Activated CD8-positive, alpha-beta memory T cell treated with anti-CD3 and anti-CD28 coated beads for 1 hour (primary cell): ENCODE results near the gene CUL7.
A peak's percentile ranks its signal among the peaks of the same experiment; 100 is the strongest.
"Not testable (repeated sequence)": the region's sequence is repeated elsewhere in the genome, so short reads cannot be mapped to it uniquely, and the experiment has no call there.

ENCODE experiments used
- DNase-seq, 2 donors: peaks; one replicate each; pipeline ENCODE4 v3.0.0-alpha.2; 2020; ENCODE audit warnings: low read depth in 1 of 2; ENCODE audit errors: extremely low read depth in 1 of 2

Gene CUL7

GRCh38 chr6:43053545-43054205 lies at the start of gene CUL7:
CUL7 (minus strand) TSS chr6:43053851; CDS start chr6:43052788, 1,063 bp downstream.
- peak; percentile 74 to 78 for DNase-seq

DNA sequence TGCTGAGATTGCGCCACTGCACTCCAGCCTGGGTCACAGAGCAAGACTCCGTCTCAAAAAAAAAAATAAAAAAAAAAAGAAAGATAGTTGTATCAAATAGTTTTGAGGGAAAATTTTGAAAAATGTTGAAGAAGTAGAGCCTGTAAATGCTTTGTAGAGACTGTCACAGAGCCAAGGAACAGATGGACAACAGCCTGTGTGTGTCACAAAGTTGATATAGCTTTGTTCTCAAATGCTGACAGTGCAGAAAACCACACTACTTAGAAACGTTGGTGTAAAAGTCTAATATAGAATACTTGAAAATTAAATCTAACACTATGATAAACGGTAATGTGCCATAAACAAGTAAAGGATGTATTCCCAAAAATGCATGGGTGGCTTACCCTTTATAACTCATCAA lies 47.8 kb upstream of the CUL7 start:
- no peak for DNase-seq

DNA sequence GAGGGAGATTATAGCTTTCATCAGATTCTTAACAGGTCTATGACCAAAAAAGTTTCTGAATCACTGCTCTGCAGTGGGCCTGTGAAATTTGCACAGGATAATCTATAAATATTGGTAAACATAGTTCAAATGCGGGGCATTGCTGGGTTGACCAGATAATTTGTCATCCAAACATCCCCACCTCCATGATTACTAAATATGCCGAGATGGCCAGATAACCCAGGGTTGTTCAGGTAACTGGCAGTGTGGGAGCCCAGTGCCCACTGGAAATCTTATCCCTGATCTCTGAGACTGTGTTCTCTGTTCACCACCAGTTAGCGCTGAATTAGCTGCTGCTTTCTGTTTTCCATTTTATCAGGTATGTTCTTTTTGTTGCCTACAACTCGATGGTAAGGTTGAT lies 43.9 kb upstream of the CUL7 start:
- no peak for DNase-seq

DNA sequence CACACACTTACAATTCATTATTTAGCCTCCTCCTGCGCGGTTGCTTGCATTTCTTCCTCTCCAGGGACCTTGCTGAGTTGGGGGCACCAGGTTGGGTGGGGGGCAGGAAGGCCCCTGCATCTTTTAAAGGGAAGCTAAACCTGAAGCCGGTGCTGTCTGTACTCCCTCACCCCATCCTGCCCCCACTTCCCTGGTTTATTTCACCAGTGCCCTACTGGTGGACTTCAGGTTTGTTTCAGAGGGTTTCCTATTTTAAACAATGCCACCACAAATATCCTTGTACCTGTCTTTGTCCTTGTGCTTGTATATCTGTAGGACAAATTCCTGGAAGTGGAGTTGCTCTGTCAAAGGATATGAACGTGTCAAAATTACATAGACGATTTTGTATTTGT lies 43.4 kb upstream of the CUL7 start:
- DNase-seq: no peak

- no peak for DNase-seq
These were observed 42.9 kb upstream of the CUL7 start for GRCh38 chr6:43096451-43097097.

DNA sequence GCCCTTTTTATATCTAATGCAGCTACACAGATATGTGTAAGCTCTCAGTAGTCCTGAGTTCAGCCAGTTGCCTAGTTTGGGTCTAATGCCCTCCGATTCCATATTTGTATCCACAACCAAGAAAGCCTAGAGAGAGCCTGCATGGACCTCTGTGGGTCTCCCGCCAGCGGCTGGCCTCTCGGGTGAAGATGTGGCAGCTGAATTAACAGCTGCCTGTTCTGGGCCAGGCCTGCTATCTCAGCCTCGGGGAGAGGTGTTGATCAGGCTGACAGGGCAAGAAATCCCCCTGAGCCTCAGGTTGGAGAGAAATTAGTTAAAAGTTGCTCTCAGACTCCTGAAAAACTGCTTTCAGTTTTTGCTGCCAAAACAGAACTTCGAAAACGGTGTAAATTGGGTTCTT lies 42.3 kb upstream of the CUL7 start:
- no peak for DNase-seq

GRCh38 chr6:43093436-43094289 lies 40.0 kb upstream of the CUL7 start:
- DNase-seq: no peak

GRCh38 chr6:43092635-43093034 lies 39.0 kb upstream of the CUL7 start:
- no peak for DNase-seq

DNA sequence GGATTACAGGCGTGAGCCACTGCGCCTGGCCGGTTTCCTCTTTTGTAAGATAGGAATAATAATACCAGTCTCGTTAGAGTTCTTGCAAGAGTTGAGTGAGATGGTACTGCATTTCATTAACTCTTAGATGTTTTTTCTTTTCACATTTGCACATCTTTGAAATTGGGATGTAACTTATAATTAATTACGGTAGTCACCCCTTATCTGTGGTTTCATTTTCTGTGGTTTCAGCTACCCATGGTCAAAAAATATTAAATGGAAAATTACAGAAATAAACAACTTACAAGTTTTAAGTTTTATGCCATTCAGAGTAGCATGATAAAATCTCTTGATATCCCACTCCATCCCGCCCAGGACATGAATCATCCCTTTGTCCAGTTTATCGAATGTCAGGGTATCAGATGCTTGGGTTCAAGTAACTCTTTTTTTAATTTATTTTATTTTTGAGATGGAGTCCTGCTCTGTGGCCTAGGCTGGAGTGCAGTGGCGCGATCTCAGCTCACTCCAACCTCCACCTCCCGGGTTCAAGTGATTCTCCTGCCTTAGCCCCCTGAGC lies 37.9 kb upstream of the CUL7 start:
- DNase-seq: no peak

DNA sequence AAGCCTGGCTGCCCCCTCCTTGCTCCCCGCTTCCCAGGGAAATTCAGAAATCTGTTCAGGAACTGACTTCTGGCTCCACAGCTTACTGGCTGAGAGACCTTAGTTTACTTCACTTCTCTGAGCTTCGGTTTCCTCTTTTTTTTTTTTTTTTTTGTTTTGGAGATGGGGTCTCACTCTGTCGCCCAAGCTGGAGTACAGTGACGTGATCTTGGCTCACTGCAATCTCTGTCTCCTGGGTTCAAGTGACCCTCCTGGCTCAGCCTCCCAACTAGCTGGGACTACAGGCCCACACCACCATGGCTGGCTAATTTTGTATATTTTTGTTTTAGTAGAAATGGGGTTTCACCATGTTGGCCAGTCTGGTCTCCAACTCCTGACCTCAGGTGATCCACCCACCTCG lies 37.4 kb upstream of the CUL7 start:
- DNase-seq: no peak

- no peak for DNase-seq
These were observed 36.9 kb upstream of the CUL7 start for GRCh38 chr6:43090559-43090956.

- no peak for DNase-seq
These were observed 36.4 kb upstream of the CUL7 start for GRCh38 chr6:43089874-43090558.

GRCh38 chr6:43089467-43089866 lies 35.8 kb upstream of the CUL7 start:
- DNase-seq: no peak

GRCh38 chr6:43088654-43089056 lies 35.0 kb upstream of the CUL7 start:
- DNase-seq: no peak

DNA sequence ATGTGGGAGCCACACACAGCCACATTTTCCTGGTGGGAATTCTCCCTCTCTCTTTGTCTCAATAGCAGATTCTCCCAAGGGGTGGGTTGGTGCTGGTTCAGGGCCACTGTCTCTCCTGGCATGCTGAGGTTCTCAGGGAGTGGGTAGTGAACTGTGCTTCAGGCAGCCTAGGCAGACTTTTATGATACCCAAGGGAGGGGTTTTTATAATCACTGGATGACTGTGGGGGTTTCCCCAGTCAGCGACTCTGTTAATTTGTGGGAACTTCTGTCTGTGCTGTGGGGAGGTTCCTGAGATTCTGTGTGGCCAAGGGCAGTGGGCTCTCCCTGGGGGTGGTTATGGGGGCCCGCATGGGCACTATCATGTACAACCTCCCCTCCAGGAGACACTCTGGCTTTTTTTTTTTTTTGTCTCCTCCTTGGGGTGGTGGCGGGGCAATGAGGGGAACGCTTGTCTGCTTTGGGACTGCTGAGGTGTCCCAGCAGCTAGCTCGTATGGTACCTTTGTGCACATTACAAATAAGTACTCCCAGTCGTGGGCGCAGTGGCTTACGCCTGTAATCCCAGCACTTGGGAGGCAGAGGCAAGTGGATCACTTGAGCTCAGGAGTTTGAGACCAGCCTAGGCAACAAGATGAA lies 32.5 kb upstream of the CUL7 start:
- DNase-seq: no peak

- no peak for DNase-seq
These were observed 29.4 kb upstream of the CUL7 start for GRCh38 chr6:43082806-43083655.

GRCh38 chr6:43081922-43082321 lies 28.3 kb upstream of the CUL7 start:
- not testable (repeated sequence) for DNase-seq

DNA sequence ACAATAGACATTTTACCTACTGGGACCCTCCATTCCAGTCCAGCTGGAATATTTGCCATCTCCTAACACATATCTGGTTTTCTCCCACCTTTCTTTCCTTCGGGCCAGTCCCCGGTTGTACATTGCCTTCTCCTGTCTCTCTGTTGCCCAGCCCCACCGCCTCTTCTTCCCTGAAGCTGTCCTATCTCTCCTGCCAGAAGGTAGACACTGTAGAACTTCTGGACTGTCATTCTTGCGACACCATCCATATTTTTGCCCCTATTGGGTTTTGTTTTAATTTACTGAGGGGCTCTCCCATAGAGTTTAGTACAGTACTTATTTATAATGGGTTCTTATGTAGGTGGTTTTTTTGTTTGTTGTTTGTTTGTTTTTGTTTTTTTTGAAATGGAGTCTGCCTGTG lies 27.4 kb upstream of the CUL7 start:
- DNase-seq: no peak

DNA sequence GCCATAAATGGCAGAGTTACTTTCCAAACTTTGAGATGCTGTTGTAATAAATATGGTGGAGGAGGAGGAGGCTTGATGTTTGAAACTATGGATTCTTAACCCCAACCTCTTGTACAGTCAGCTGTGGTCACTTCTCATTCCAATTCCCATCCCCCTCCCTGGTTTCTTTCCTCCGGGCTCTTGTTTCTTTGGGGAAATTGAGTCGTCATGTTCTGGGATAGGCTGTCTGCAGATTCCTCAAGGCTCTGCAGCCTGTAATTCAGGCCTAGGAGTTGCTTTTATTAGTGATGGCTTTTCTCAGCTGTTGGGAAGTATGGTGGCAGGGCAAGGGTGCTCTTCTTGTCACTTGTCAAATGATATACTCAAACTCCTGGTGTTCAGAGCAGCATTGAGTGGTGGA lies 25.0 kb upstream of the CUL7 start:
- no peak for DNase-seq
